GM18951 (cell line): ENCODE results near the gene PDGFRB.

Source experiments
- POLR2A ChIP-seq: IDR thresholded peaks from 4 replicates; pipeline ENCODE4 v1.6.1; 2011; ENCODE audit warnings: mild to moderate bottlenecking; ENCODE audit not compliant: insufficient read length, insufficient read depth; ENCODE audit errors: extremely low read depth
- in situ Hi-C: fragments of 300-500 bp; cut with MboI; formaldehyde crosslinking; loops from one replicate; pipeline ENCODE4 v1.12.0; 2022; ENCODE audit warnings: low sequenced_read_pairs, mixed read lengths, inconsistent platforms; ENCODE audit not compliant: unreplicated experiment

The PDGFRB gene

GRCh38 chr5:150178262-150178661 is 22.6 kb upstream of the PDGFRB start:
- in situ Hi-C loops, result no loop called here
- no peak for TF ChIP-seq POLR2A

GRCh38 chr5:150177721-150178120 is 22.1 kb upstream of the PDGFRB start:
- in situ Hi-C loops, result no loop called here
- no peak for TF ChIP-seq POLR2A

DNA sequence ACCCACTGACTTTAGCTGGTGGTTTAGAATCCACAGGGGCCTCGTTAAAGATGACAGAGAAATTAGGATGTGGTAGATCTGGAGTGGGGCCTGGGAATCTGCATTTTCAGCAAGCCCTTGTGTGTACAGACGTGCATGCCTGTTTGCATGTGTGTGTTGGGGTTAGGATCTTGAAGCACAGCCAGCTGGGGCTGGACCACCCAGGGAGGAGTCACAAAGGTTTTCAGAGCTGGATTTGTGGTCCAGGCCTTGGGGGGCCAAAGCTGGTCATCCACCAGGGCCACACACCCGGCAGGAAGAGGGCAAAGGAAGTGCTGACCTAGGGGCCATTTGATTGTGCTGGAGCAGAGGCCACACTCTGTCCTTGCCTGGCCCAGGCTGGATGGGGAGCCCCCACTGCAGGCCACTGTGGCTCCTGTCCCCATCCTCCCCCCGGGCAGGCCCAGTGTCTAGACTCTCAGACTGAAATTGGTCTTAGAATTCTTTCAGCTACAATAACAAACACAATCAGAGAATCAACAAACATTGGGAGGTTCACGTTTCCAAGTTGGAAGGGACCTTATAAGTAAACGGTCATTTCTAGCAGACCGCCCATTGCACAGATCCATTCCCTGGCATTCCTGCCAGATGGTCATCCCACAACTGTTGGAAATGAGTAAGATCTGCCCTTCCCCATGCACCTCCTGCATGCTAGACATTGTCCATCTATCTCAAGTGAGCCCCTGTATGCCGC is 21.3 kb upstream of the PDGFRB start:
- in situ Hi-C loops, result no loop called here
- TF ChIP-seq POLR2A, result no peak

DNA sequence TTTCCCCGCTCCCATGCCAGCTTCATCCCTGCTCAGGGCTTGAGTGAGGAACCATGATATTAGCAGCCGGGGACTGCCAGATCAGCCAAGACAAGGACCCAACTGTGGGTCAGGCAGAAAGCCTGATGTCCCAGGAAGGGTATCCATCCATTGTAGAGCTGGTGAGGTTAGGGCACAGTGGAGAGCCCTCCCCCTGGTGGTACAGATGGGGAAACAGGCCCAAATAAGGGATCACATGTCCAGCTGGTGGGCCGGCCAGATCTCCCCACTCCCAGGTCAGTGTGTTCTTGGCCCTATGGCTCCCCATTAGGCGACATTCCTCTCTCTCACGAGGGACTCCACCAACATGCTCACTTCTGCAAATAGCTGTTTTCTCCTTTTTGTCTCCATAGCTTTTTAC is 19.9 kb upstream of the PDGFRB start:
- in situ Hi-C loops, result no loop called here
- TF ChIP-seq POLR2A, result no peak

- in situ Hi-C loops, result no loop called here
- TF ChIP-seq POLR2A, result no peak
These were observed 19.4 kb upstream of the PDGFRB start for GRCh38 chr5:150175076-150175475.

- no peak for TF ChIP-seq POLR2A
- in situ Hi-C loops, result no loop called here
These were observed 18.6 kb upstream of the PDGFRB start for GRCh38 chr5:150174285-150174684.

DNA sequence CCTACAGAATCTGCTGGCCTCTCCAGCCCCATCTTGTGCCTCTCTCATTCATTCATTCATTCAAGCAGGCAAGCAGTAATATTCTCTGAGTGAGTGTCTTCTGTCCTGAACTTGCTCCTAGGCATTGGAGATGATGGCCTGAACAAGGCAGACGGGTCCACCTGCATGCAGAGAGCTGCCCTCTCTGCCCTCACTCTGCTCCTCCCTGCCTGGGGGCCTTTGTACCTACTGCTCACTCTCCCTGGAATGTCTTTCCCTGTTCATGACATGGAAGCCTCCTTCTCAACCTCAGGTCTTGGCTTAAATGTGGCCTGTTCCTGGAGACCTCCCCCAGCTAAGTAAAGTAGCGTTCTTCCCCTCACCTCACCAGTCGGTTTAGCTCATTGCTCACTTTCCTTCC is 17.5 kb upstream of the PDGFRB start:
- no peak for TF ChIP-seq POLR2A
- in situ Hi-C loops, result no loop called here

- in situ Hi-C loops, result no loop called here
These were observed 16.9 kb upstream of the PDGFRB start for GRCh38 chr5:150172556-150172955.

GRCh38 chr5:150172145-150172544 is 16.5 kb upstream of the PDGFRB start:
- in situ Hi-C loops, result no loop called here
- no peak for TF ChIP-seq POLR2A

More at GRCh38 chr5:150172556-150172955, 16.9 kb upstream of the PDGFRB start:
- no peak for TF ChIP-seq POLR2A

DNA sequence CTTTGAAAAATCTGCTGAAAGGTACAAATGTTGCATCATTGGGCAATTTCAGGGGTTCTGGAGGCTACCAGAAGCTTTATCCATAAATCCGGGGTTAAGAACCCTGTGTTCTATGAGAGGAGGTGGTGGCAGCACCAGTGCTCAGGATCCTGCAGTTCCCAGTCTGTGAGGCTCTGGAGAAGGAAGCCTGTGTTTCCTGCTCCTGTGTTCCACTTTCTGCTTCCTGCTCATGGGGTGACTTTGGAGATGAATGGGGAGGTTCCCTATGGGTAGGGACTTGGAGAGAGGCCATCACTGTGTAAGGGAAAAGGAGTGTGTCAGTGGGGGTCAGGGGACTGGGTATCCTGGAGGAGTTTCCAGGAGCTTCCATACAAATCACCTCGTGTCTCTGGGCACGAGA is 13.2 kb upstream of the PDGFRB start:
- in situ Hi-C loops, result no loop called here
- TF ChIP-seq POLR2A, result no peak

GRCh38 chr5:150167908-150168307 is 12.3 kb upstream of the PDGFRB start:
- no peak for TF ChIP-seq POLR2A
- in situ Hi-C loops, result no loop called here

DNA sequence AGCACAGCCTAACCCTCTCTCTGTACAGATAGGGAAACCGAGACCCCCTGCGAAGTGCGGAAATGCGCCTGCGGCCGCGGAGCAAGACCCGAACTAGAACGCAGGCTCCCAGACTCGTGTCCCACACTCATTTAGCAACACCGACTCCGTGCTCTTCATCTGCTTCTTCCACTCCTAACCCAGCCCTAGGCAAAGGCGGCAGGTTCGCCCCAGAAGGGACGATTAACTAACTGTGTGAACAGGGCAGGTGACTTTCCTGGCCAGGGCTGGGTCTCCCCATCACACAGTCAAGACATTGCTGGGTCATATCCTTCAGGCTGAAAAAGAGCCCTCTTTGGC is 11.8 kb upstream of the PDGFRB start:
- in situ Hi-C loops, result no loop called here
- TF ChIP-seq POLR2A, result no peak

DNA sequence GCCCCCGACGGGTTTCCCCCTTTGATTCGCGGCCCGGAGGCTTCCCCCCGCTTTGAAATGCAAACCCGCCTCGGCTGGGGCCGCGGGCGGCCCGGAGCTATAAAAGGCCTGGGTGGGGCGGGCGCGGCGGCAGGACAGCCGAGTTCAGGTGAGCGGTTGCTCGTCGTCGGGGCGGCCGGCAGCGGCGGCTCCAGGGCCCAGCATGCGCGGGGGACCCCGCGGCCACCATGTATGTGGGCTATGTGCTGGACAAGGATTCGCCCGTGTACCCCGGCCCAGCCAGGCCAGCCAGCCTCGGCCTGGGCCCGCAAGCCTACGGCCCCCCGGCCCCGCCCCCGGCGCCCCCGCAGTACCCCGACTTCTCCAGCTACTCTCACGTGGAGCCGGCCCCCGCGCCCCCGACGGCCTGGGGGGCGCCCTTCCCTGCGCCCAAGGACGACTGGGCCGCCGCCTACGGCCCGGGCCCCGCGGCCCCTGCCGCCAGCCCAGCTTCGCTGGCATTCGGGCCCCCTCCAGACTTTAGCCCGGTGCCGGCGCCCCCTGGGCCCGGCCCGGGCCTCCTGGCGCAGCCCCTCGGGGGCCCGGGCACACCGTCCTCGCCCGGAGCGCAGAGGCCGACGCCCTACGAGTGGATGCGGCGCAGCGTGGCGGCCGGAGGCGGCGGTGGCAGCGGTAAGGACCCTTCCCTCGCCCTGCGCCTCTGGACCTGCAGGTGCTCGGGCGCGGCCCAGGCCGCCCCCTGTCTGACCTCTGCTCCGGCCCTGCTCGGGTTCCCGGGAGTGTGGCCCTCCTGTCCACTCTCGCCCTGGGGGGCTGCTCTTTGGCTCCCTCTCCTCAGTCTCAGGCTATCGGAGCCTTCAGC is 11.2 kb upstream of the PDGFRB start, which contains the start of gene CDX1:
TSS of gene CDX1 (plus strand) at position 129 of the 862 bp plus-strand sequence. CDS start at position 228, 99 bp downstream.
- no peak for TF ChIP-seq POLR2A
- in situ Hi-C loops, result no loop called here

DNA sequence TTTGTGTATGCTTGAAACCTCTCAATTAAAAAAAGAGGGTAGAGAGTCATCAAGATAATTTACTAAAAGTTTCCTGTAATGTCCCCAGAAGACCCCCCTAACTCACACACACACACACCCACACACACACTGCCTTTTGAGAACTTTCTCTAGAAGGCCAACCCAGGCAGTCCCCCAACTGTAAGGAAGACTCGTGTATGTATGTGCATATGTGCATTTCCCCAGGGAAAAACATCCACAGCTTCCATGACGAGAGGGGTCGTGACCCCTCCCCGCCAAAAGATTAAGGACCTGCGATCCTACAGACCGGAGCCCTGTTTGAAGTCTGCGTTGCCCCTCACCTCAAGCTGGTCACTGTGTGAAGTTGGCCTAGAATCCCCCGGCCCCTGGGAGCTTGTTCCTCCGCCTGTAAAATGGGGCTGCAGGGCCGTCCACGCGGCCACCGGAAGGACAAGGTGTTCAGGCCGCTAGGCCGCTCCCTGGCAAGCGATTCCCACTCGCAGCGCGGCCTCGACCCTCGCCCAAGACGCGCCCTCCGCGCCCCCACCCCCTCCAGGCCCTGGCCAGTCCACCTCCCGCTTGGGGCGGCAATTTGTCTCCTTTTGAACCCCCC is 10.5 kb upstream of the PDGFRB start:
- in situ Hi-C loops, result no loop called here
- TF ChIP-seq POLR2A, result no peak
